Measurements from ENCODE around the gene LCP2.
A peak's percentile ranks its signal among the peaks of the same experiment; 100 is the strongest.

Gene LCP2

GRCh38 chr5:170315154-170315553 lies 17.6 kb upstream of the LCP2 start:
- no peak for DNase-seq (ENCODE audit: low spot score)

DNA sequence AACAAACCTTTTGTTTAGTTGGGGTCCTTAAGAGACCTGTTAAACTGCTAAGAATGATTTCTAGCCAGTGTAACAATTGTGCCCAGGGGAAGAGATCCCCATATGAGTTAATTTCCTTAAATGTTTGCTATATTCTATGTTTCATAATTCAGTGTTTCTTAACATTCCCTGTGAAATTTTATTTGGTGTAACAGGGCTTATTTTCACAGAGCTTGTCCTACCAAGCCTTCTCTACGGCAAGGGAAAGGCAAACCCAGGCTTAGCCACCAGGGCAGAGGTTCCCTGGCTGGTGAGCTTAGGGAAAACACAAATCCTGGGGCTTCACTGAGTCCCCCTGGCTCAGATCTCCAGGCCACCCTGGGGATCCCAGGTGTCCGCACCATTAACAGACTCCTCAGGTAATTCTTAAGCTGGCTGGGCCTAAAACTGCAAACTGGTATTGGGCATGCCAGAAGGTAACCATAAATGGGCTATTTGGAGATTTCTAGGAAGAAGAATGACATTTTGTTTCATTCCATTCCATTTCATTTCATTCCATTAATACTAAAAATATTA lies 17.0 kb upstream of the LCP2 start:
- DNase-seq (ENCODE audit: low spot score), result no peak

GRCh38 chr5:170313816-170314215 lies 16.2 kb upstream of the LCP2 start:
- no peak for DNase-seq (ENCODE audit: low spot score)

- DNase-seq (ENCODE audit: low spot score), result no peak
Observed at GRCh38 chr5:170313344-170313743, 15.8 kb upstream of the LCP2 start.

DNA sequence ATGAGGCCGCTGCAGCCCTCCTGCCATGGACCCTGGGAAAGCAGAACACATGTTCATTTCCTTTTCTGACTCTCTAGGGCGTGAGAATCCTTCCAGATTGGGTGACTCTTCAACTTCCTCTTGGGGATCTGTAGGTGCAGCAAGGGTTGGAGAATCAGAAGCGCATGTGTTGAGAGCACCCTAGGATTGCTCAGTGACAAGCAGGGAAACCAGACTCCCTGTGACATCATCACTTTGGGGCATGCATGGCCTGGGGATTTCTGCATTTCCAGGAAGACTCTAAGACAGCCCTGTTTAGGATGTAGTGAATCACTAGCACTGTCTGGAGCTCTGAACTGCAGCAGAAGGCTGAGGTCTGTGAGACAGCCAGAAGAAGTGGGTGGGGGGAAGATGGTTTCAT lies 15.1 kb upstream of the LCP2 start:
- no peak for DNase-seq (ENCODE audit: low spot score)

DNA sequence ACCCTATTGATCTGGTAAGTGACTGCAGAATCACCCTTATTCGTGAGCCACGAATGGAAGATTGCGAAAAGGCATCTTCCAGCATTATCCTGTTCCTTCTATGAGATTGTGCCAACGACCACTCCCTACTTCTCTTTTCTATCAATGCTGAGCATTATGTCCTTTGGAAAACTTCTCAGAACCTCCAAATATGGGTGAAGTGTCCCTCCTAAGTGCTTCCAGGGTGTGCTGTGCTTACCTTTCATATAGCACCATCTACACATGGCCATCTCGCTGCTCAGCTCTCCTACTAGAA lies 14.7 kb upstream of the LCP2 start:
- DNase-seq (ENCODE audit: low spot score), result no peak

DNA sequence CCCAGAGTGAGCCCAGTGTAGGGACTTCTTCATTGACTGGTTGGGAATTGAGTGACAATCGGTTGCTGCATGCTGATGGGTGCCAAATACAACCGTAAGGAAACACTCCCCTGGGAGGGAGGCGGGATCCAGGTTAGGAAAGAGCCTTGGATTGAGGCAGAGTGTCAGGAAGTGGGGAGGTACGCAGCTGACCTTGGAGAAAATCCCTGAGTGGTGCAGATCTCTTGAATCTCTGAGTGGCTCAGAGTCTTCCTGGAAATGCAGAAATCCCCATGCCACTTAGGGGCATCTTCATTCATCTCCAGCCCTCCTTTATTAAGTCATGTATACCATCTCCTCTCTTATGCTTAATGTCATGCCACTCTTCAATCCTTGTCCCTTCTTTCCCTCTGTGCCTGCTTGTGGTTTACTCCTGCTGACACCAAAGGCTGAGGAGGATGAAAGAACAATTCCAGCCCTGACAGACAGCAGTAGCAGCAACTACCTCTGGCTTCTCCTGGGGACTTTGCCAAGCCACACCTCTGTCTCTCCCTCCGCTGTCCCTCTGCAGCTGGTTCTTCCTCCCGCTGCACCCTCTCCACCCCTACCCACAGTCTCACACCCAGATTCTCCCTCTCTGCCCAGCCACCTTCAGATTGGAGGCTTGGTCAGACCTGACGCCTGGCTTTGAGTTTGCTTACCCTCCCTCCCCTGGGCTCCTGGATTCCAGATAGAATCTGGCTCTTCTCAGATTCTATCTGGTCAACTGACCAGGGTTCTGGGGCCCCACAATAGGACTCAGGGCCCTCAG lies 14.1 kb upstream of the LCP2 start:
- DNase-seq (ENCODE audit: low spot score), result no peak

DNA sequence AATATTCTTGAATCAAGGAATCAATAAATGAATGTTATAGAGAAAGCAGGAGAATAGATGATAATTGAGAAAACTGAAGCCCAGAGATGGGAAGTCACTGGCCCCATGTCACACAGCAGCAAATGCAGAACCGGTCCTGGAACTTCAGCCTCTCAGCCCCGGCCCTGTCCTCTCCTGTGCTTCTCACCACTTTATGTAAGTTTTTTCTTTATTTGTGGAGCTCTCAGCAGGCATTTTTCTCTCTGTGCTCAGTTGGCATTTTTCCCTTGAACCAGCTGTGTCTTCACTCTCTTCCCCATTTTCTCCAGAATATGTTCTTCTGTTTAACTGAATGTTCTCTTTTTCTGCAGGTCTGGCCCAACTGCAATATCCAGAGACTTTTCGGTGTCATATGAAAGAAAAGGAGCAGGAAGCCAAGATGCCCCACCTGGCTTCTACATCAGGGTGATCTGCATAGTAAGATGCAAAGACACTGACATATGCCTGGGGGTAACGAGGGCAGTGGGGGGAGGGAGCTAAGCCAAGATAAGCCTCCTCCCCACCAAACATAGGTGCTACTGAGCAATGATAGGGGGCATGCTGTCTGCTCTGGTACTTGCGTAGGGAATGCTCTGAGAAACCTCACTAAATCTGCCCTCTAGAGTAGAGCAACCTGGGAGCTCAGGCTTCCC lies 12.8 kb upstream of the LCP2 start:
- no peak for DNase-seq (ENCODE audit: low spot score)

- no peak for DNase-seq (ENCODE audit: low spot score)
Observed at GRCh38 chr5:170308686-170309085, 11.1 kb upstream of the LCP2 start.

GRCh38 chr5:170307575-170308465 lies 10.2 kb upstream of the LCP2 start:
- peak; percentile 71 for DNase-seq (ENCODE audit: low spot score)

DNA sequence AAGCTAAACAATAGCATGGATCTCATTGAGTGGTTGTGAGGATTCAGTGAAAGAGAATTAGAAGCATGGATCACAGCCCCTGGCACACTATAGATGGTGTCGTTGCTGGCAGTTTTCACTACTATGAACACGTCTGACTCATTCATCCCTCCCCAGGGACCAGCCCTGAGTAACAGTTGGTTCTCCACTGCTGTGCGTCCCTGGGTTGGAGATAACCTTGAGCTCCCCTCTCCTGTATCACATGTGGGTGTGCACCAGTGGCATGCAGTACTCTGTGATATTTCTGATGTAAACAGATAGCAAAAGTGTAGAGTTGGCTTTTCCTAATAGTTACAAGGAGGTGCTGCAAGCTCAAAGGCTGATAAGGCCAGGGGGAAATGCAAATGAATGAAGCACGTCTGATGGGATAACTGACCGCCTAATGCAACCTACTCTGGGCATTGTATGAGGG lies 8.8 kb upstream of the LCP2 start:
- DNase-seq (ENCODE audit: low spot score), result peak; percentile 3

GRCh38 chr5:170305646-170306025 lies 8.1 kb upstream of the LCP2 start:
- no peak for DNase-seq (ENCODE audit: low spot score)

DNA sequence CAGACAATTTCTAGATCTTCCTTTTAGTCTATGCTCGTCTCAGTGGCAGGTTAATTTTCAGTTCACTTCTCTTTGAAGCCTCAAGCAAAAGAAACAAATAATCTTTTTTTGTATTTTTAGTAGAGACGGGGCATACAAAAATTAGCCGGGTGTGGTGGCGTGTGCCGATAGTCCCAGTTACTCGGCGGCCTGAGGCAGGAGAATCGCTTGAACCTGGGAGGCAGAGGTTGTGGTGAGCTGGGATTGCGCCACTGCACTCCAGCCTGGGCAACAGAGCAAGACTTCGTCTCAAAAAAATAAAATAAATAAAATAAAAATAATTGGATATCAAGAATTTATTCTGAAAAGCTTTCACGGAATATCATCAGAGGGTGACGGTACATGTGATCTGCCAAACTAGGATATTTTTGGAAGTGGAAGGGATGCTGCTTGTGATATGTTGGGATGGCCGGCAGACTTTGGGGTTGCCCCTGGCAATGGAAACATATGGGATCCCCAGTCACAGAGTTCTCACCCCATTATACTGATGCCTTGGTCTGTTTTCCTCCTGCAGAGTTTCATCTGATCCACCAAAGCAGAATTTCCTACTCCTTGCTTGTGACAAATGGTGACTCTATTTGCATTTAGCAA lies 7.6 kb upstream of the LCP2 start:
- DNase-seq (ENCODE audit: low spot score), result no peak

GRCh38 chr5:170303549-170303948 lies 6.0 kb upstream of the LCP2 start:
- no peak for DNase-seq (ENCODE audit: low spot score)

- no peak for DNase-seq (ENCODE audit: low spot score)
Observed at GRCh38 chr5:170302653-170303501, 5.3 kb upstream of the LCP2 start.

GRCh38 chr5:170301981-170302652 lies 4.5 kb upstream of the LCP2 start:
- DNase-seq (ENCODE audit: low spot score), result no peak

DNA sequence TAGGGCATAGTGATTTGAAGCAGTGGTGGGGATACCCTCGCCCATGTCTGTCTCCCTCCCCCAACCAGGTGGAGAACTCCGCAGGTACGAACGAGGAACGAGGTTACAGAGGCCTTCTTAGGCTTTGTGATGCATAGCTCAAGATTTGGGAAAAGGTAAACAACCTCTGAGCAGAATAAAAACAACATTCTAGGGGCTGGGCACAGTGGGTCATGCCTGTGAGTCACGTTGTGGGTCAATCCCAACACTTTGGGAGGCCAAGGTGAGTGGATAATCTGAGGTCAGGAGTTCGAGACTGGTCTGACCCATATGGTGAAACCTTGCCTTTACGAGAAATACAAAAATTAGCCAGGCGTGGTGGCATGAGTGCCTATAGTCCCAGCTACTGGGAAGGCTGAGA lies 3.6 kb upstream of the LCP2 start:
- DNase-seq (ENCODE audit: low spot score), result no peak

DNA sequence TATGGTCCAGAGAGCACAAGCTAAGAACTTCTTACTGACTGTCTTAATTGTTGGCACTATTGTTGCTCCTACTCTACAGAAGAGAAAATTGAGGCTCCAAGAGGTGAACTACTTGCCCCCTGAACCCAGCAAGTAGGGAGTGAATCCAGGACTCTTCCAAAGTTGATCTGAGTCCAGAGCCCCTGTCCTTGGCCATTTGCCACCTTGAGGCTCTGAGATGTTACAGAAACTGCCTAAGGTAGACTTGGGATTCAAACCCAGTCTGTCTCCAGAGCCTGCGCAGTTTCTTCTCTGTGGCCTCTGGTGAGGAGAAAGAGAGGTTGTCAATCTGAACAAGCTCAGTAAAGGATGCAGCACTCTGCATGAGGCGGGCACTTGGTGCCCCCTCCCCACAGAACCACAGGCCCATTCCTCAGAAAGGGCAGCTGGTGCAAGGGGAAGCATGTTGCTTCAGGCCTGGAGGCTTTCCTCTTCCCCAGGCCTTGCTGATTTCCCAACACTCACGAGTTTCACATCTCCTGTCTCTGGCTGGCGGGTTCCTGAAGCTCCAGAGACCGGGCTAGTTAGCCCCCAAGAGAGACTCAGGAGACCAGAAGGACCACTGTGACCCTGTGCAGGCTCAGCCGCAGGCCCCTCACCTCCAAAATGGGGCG lies 2.9 kb upstream of the LCP2 start:
- DNase-seq (ENCODE audit: low spot score), result no peak

DNA sequence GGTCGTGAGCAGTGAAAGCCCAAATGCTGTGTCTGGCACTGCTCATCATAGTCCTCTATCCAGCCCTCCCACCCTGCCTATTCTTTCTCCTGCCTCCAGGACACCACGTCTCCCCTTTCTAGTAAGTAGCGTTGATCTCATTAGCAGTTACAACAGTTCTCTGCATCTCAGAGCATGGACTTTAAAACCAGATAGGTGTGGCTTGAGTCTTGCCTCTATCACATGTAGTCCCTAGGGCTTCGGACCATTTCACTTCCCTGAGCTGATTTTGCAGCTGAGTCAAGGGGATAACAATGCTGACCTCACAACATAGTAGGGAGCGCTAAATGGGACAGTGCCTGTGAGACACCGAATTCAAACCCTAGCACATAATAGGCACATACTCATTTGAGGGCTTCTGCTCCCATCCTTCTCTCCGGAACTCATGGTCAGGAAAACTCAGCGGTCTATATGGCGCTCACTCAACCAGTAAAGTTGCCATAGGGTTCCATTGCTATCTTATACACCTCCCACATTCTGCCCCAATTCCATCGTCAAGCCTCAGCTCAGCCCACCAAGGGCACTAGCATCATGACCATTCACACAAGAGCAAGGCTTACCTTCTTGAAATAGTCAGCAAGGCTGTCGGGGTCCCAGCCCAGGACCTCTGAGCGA lies 515 bp downstream of the LCP2 start:
- no peak for DNase-seq (ENCODE audit: low spot score)
